H4 (cell line): ENCODE measurements around the gene FYTTD1. TPM values are rescaled to one million over a fixed set of nuclear protein-coding genes. Genes with fewer than 3 reads are reported as not detected.

Experiments used
- DNase-seq: peaks from one replicate; pipeline ENCODE4 v3.0.0-alpha.2; 2015; ENCODE audit warnings: low spot score
- total RNA-seq: library from RNA; depleted of rRNA; stranded (reverse); fragments of >200 nt; shearing (Covaris generic); gene quantifications from 2 replicates; pipeline ENCODE4 v1.2.3, GENCODE V29; 2014; rRNA removed

Gene FYTTD1
- total RNA-seq, 1 experiment from 2014 or later = 35.9 TPM

DNA sequence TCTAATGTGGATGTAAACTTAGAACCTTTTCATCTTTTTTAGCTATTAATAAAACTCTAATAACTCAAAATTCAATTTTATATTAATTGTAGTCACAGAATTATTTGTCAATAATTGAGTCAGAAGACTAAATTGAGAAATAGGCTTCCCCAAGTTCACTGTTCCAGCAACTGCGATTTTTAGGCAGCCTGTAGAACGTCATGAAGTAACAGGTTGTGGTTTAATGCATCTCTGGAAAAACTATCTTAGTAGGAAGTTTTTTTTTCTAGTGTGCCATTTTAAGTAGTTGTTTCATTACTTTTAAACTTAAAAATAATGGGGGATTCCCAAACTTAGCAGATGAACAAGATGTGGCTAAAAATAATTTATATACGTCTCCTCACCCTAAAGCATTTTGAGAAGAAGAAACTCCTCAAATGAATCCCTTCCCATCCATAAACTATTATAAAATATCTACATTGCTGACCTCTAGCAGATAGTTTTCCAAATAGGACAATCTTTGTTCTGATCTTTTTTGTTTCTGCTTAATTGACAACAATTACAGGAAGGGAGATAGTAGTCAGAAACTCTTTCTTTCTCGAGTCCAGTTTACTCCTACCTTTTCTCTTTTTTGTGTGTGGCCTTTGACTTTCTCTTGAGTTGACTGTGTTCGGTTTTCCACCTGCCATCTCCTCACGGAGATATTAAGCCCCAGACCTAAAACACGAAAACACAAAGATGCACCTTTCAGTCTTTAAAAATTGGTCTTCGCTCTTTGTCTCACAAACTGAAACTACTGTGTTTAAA is 84.4 kb downstream of the FYTTD1 start:
- DNase-seq = no peak

DNA sequence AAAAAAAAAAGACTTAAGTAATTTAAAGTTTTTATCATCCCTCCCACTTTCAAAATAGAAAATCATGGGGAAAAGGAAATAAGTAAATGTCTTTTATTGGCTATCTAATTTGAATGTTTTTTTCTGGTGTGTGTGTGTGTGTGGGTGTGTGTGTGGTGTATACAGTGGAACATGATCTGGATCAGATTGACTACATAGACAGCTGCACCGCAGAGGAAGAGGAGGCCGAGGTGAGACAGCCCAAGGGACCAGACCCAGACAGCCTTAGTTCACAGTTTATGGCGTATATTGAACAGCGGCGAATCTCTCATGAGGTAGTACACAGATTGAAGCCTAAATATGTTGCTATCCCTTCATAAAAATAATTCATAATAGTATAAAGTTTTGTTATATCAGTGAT is 85.8 kb downstream of the FYTTD1 start:
- no peak for DNase-seq

DNA sequence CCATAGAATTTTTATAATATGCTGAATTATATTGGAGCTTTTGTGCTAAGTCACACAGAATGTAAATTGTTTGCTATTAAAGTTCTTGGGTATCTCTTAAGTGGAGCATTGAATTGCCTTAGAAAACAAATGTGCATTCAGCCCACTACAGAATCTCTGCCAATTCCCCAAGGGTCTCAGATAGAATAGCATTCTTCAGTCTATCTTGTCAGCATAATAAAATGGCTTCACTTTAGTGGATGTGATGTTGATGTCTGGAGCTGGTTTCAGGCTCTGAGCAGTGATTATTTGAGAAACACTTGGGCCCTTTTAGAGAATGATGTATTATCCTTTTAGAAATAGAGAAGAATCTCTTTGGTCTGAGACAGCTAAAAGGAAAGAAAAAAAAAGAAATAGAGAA is 86.6 kb downstream of the FYTTD1 start:
- DNase-seq = no peak

Other genes starting within 250 kb of the FYTTD1 start
- 4.9 and 9.4 TPM in 2 replicates for gene BDH1, start 193.9 kb upstream of the FYTTD1 start, total RNA-seq
- gene RUBCN, start 13.0 kb upstream of the FYTTD1 start, total RNA-seq = 6.3 and 7.5 TPM in 2 replicates
- gene LRCH3, start 41.4 kb downstream of the FYTTD1 start, total RNA-seq = 15.9 and 21.9 TPM in 2 replicates
- 1,457 and 1,516 TPM in 2 replicates for gene RPL35A, start 200.3 kb downstream of the FYTTD1 start, total RNA-seq
- 5.5 and 6.1 TPM in 2 replicates for gene LMLN, start 210.3 kb downstream of the FYTTD1 start, total RNA-seq